Coronary artery (tissue), 2 donors: ENCODE results near the gene ADGRD1.

Experiments
- DNase-seq: peaks from one replicate; pipeline ENCODE4 v3.0.0-alpha.2; 2017; ENCODE audit warnings: low spot score
- H3K27ac ChIP-seq, 2 donors: fragments of 200-600 bp; sonication (generic); one replicate each; pipeline ENCODE4 v1.5.1; 2016 to 2019
- H3K4me3 ChIP-seq: fragments of 200-600 bp; sonication (generic); 2 replicates; pipeline ENCODE4 v1.5.1; 2016; ENCODE audit warnings: mild to moderate bottlenecking, moderate library complexity
- CTCF ChIP-seq: fragments of 200-600 bp; sonication (generic); IDR thresholded peaks from one replicate; pipeline ENCODE4 v1.5.1; 2019; ENCODE audit warnings: antibody characterized with exemption

Gene ADGRD1

GRCh38 chr12:131063413-131063812 is 109.7 kb downstream of the ADGRD1 start:
- DNase-seq = no peak
- no peak overlapping the region for H3K27ac ChIP-seq
- no peak overlapping the region for H3K4me3 ChIP-seq
- no peak for TF ChIP-seq CTCF

DNA sequence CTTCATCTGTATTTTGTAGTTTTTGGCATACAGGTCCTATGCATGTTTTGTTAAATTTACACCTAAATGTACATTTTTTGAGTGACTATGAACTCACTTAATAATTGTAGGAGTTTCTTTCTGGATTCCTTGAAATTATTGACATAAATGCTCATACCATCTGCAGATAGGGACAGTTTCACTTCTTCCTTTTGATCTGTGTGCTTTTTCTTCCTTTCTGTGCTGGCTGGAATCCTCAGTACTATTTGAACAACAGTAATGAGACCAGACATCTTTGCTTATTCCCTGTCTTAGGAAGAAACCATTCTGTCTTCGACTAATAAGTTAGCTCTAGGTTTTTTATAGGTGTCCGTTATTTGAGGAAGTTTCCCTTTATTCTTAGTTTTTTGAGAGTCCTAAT is 110.3 kb downstream of the ADGRD1 start:
- no peak for DNase-seq
- no peak for TF ChIP-seq CTCF
- no peak overlapping the region for H3K4me3 ChIP-seq
- H3K27ac ChIP-seq = no peak overlapping the region

DNA sequence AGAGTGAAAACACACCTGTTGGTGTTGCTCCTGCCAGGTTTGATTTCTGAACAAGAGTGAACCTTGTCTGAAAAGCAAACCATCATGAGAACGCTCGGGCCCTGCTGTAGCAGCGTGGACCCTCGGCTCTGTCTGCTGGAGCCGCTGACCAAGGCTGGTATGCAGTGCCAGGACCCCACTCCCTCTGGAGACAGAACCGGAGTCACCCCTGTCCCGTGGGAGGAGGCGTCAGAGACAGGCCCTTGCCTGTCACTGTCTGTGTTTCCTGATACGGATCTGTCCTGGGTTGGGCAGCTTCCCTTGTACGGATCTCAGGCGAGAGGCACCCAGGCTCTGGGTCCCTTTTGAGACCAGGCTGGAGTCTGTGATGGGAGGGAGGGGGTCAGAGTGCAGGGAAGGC is 111.6 kb downstream of the ADGRD1 start:
- peak; percentile 36 for DNase-seq
- TF ChIP-seq CTCF = no peak
- no peak overlapping the region for H3K27ac ChIP-seq

DNA sequence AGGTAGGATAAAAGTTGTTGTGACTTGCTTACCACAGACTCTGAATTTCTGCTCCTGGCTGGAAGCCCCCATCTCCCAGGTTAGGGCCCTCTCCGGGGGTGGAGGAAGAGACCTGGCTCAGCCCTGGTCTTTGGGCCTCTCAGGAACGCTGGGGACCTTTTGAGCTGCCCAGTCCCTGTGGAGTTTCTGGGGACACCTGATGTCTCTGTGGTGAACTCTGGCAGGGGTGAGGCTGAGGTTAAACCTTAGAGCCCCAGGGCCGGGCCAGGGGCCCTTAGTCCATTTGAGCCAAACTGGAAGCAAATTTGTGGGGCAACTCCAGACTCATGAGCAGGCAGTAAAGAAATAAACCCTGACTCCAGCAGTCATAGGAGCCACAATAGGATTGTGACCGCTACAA is 112.1 kb downstream of the ADGRD1 start:
- DNase-seq = peak; percentile 53
- no peak overlapping the region for H3K4me3 ChIP-seq
- no peak for TF ChIP-seq CTCF
- H3K27ac ChIP-seq = no peak overlapping the region

More for the DNA sequence above, 111.6 kb downstream of the ADGRD1 start:
- H3K4me3 ChIP-seq = no peak overlapping the region

DNA sequence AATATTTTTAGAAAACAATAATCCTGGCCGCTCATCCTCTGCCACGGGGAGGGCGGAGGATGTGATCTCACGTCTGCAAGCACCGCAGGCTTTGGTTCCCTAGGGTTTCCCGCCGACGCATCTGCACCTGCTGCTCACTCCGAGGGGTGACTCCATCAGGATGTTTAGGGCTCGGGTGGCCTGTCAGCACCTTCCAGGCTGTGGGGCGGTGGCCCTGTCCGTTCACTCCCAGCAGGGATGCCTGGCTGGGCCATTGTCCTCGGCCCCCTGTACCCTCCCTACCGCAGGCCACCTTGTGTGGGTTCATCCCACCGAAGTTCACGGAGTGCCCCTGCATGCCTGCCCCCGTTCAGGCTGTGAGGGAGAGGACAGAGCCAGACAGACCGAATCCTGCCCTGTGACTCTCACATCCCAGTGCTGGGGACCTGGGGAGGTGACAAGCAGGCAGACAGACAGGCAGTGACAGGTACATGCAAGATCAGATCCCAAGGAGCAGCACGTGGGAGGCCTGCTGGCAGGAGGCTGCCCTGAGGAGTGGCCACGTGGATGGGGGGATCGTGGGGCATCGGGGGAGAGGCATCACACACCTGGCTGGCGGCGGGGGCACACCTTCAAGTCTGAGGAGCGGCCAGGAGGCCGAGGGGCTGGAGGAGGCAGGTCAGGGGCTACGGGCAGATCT is 112.6 kb downstream of the ADGRD1 start:
- H3K27ac ChIP-seq = no peak overlapping the region
- peak; percentile 70 for DNase-seq
- TF ChIP-seq CTCF = no peak
- no peak overlapping the region for H3K4me3 ChIP-seq

DNA sequence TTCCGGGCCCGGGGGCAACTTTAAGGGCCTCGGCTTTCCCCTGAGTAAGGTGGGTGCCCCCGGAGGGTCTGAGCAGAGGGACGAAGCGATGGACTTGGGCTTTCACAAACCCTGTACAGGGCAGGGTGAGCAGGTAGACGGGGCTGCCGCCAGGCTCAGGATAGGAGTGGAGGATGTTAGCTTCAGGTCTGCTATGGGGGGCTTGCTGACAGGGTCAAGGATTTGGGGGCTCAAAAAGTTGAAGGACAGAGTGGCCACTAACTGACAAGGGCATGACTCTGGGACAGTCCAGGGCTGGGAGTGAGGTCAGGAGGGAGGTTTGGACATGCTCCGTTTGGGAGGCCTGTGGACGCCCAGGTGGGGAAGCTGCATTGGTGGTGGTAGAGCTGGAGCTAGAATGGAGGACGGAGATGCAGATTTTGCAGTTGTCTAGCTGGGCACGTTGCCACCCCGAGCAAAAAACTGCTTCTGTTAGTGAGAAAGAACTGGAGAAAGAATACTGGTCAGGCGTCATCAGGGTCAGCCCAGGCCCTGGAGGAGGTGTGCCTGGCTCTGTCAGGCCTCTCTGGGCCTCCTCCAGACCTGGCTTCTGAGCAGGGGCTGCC is 113.3 kb downstream of the ADGRD1 start:
- Histone ChIP-seq H3K27ac (no peak overlapping the region), H3K4me3 (no peak overlapping the region)
- TF ChIP-seq CTCF = no peak
- peak; percentile 59 for DNase-seq
